Progenitor cell of endocrine pancreas (in vitro differentiated cells): ENCODE measurements around the gene UBAC2. TPM values are rescaled to one million over a fixed set of nuclear protein-coding genes. Genes with fewer than 3 reads are reported as not detected.

Experiments used
- DNase-seq: peaks from one replicate; pipeline ENCODE4 v3.0.0; 2021; ENCODE audit warnings: low spot score; ENCODE audit not compliant: unreplicated experiment
- H3K27ac Mint-ChIP-seq: 2 replicates; pipeline ENCODE4 v1.8.0; 2021; ENCODE audit warnings: mild to moderate bottlenecking, moderate library complexity, mixed read lengths
- H3K27me3 Mint-ChIP-seq: 2 replicates; pipeline ENCODE4 v1.8.0; 2021; ENCODE audit warnings: mixed read lengths
- H3K36me3 Mint-ChIP-seq: 2 replicates; pipeline ENCODE4 v1.8.0; 2022; ENCODE audit warnings: mixed read lengths; ENCODE audit not compliant: insufficient read depth
- H3K4me1 Mint-ChIP-seq: 2 replicates; pipeline ENCODE4 v1.8.0; 2021; ENCODE audit warnings: low read depth, mixed read lengths
- H3K4me3 Mint-ChIP-seq: 2 replicates; pipeline ENCODE4 v1.8.0; 2021; ENCODE audit warnings: low read depth, mild to moderate bottlenecking, moderate library complexity, mixed read lengths
- H3K9me3 Mint-ChIP-seq: 2 replicates; pipeline ENCODE4 v1.8.0; 2021; ENCODE audit warnings: low read depth, mixed read lengths
- total RNA-seq: library from RNA; stranded (reverse); gene quantifications from 2 replicates; pipeline ENCODE4 v1.2.1, GENCODE V29; 2021
- TF ChIP-seq, protein P1 (sequence below): fragments of 200-600 bp; sonication (generic); IDR thresholded peaks from one replicate; pipeline ENCODE4 v1.5.0; 2021; ENCODE audit warnings: antibody characterized with exemption, mild to moderate bottlenecking; ENCODE audit not compliant: unreplicated experiment

Gene UBAC2
- total RNA-seq, 1 donor from 2014 or later = 60.6 TPM

- TF ChIP-seq, protein P1, sequence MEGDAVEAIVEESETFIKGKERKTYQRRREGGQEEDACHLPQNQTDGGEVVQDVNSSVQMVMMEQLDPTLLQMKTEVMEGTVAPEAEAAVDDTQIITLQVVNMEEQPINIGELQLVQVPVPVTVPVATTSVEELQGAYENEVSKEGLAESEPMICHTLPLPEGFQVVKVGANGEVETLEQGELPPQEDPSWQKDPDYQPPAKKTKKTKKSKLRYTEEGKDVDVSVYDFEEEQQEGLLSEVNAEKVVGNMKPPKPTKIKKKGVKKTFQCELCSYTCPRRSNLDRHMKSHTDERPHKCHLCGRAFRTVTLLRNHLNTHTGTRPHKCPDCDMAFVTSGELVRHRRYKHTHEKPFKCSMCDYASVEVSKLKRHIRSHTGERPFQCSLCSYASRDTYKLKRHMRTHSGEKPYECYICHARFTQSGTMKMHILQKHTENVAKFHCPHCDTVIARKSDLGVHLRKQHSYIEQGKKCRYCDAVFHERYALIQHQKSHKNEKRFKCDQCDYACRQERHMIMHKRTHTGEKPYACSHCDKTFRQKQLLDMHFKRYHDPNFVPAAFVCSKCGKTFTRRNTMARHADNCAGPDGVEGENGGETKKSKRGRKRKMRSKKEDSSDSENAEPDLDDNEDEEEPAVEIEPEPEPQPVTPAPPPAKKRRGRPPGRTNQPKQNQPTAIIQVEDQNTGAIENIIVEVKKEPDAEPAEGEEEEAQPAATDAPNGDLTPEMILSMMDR = no peak
- Mint-ChIP-seq H3K27ac (no peak overlapping the region), H3K9me3 (no peaks in the 10 kb centered on the region), H3K4me3 (no peak overlapping the region), H3K27me3 (no peaks in the 10 kb centered on the region), H3K36me3 (no peaks in the 10 kb centered on the region), H3K4me1 (peaks cover 39% of the 10 kb centered on the region)
- DNase-seq = no peak
Observed at GRCh38 chr13:99203601-99204579, 3.2 kb downstream of the UBAC2 start.

GRCh38 chr13:99205621-99206220 is 5.1 kb downstream of the UBAC2 start:
- Mint-ChIP-seq H3K27me3 (no peaks in the 10 kb centered on the region), H3K4me3 (no peak overlapping the region), H3K36me3 (no peaks in the 10 kb centered on the region), H3K9me3 (no peaks in the 10 kb centered on the region), H3K4me1 (peaks cover 35% of the 10 kb centered on the region), H3K27ac (peak overlapping the region; percentile 56)
- DNase-seq = no peak
- TF ChIP-seq, protein P1 = no peak

DNA sequence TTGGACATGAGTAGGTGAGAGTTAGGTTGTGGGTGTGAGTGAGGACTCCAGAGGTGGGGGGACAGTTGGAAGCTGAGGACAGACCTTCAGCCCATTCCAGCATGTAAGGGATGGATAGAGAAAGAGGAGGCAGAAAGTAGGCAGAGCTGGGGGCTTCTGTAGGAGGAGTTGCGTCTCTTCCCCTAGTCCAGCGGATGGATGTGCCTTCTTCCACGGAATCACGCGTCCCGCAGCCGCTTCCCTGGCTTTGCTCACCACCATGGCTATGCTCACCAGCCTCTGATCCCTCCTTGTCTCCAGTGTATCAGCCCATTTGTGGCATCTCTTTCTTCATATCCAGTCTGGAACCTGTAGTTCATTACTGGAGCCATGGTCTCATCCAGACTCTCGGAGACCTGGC is 5.6 kb downstream of the UBAC2 start:
- Mint-ChIP-seq H3K4me1 (peaks cover 35% of the 10 kb centered on the region), H3K27me3 (no peaks in the 10 kb centered on the region), H3K27ac (no peak overlapping the region), H3K4me3 (no peak overlapping the region), H3K9me3 (no peaks in the 10 kb centered on the region), H3K36me3 (no peaks in the 10 kb centered on the region)
- no peak for DNase-seq
- TF ChIP-seq, protein P1 = no peak

- Mint-ChIP-seq H3K36me3 (peaks cover 2% of the 10 kb centered on the region), H3K4me1 (peaks cover 30% of the 10 kb centered on the region), H3K9me3 (no peaks in the 10 kb centered on the region), H3K27ac (no peak overlapping the region), H3K4me3 (no peak overlapping the region), H3K27me3 (no peaks in the 10 kb centered on the region)
- TF ChIP-seq, protein P1 = no peak
- DNase-seq = no peak
Observed at GRCh38 chr13:99206873-99207272, 6.2 kb downstream of the UBAC2 start.

DNA sequence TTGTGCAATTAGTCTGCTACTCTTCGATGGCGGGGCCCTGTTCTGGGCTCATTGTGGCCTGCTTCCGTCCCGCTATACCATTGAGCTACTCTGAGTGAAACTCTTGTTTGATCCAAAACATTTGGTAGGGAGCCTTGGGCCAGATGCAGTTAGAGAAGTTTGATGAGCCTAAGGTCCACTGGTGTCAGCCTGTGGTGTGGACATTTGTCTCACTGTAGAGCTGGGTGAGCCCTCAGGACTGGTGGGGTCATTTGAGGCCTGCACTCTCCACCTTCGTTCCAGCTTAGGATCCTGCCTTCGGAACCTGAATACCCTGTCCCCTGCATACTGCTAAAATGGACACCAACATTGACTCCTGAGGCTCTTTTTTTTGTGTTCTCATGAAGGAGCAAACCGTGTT is 6.9 kb downstream of the UBAC2 start:
- no peak overlapping the region for H3K4me3 Mint-ChIP-seq
- no peak for DNase-seq
- TF ChIP-seq, protein P1 = no peak
- peaks cover 24% of the 10 kb centered on the region for H3K4me1 Mint-ChIP-seq
- no peaks in the 10 kb centered on the region for H3K27me3 Mint-ChIP-seq
- H3K9me3 Mint-ChIP-seq = no peaks in the 10 kb centered on the region
- peaks cover 2% of the 10 kb centered on the region for H3K36me3 Mint-ChIP-seq
- H3K27ac Mint-ChIP-seq = no peak overlapping the region
